NCI-H1105 treated with DMSO at 0.1 percent for 48 hours (cell line): ENCODE results near the gene UCP1.
A peak's percentile ranks its signal among the peaks of the same experiment; 100 is the strongest.

ENCODE experiments used
- DNase-seq: peaks from one replicate; lab custom pipeline; 2025; lab: John Stamatoyannopoulos, UW

UCP1 gene

GRCh38 chr4:140568507-140569306 is at the start of gene UCP1:
Gene UCP1 (minus strand): TSS chr4:140568961. CDS start chr4:140568729, 232 bp downstream.
- no peak for DNase-seq

- DNase-seq, result no peak
Observed at GRCh38 chr4:140617499-140618248, 48.9 kb upstream of the UCP1 start.

GRCh38 chr4:140615451-140615850 is 46.7 kb upstream of the UCP1 start:
- DNase-seq, result no peak

- no peak for DNase-seq
Observed at GRCh38 chr4:140612357-140612756, 43.6 kb upstream of the UCP1 start.

- DNase-seq, result no peak
Observed at GRCh38 chr4:140611854-140612253, 43.1 kb upstream of the UCP1 start.

DNA sequence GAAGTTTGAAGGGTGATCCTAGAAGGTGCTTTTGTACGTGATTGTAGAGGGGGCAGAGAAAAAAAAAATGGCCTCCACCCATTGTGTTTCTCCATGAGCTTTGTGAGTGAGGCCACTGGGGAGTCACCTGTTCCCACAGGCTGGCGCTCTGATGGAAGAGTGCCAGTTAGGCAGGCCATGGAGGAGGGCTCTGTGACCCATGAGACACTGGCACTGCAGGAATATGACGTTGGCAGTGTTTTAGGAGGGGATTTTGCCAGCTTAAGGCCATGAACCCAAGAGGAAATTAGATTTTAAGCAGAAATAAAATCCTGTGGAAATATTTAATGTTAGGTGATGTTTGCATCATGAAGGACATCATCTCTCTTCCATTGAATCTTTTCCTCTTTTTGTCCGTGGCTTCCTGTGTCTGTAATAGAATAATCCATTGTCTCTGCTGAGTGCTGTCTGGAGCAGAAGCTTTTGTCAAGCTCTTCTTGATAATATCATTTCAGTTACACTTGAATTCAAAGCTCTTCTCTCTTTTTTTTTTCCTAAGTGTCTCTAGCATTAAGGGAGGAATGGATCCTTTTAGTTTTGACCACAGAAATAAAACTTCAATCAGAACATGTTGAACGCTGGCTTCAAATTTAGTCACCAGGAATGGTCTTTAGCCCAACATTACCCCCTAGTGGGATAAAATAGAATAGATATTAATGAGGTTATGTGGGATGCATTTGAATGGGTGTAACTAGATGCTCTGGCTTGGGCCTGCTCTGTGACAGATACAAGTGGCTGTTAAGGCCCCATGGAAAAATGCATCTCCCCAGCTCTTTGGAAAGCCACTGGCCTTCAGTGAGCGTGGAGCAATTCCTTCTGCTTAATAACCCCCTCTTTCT is 41.0 kb upstream of the UCP1 start:
- DNase-seq, result peak; percentile 62

DNA sequence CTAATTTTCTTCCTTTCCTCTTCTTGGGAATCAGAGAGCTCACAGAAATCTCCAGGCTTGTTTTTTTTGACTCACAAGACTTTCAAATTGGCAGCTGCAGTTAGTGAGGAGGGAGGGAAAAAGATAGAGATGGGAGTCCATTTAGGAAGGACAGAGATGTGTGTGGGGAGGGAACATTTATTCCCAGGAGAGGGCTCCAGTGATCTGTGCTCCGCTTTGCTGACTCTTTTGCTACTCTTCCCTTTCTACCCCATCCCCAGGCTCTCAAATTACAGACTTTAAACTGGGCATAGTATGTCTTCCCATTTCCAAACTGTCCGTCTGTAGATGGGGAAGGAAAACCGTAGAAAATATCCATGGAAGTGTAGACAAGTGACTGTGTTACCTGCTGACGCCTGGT is 39.1 kb upstream of the UCP1 start:
- no peak for DNase-seq

GRCh38 chr4:140604544-140604943 is 35.8 kb upstream of the UCP1 start:
- no peak for DNase-seq

GRCh38 chr4:140603286-140603685 is 34.5 kb upstream of the UCP1 start:
- DNase-seq, result no peak

DNA sequence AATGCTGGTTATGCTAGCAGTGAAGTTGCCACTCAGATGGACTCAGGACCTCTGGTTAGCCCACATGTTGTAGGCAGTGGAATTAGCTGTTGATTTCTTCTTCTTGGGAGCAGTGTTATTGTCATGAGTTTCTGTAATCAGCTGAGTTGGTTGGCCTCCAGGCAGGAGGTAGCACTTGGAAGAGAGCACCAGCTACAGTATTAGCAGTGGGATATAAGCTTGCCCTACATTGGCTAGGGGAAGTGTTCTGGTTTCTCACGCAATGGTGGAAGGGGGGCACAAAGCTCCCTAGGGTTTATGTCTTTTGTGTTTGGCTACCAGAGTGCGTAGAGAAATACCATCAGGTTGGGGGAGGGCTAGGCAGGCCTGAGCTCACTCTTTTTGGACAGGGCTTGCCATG is 34.0 kb upstream of the UCP1 start:
- no peak for DNase-seq

GRCh38 chr4:140600408-140600807 is 31.6 kb upstream of the UCP1 start:
- DNase-seq, result no peak

DNA sequence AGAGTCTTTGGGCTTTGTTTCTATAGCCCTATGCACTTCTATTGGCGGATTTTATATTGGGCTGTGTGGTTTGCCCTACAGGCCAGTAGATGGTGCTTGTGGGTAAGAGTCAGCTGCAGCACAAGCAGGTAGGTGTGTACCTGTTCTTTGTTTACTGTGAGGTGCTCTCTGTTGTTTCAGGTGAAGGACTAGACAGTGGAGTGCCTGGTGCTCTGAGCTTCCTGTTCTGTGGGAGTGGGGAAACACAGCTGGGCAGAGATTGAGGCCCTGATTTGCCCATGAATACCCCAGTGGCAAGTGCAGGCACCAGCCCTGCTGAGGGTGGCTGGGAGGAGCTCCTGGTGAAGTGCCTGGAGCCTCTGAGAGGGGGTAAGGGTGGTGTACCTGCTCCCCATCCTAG is 26.3 kb upstream of the UCP1 start:
- peak; percentile 22 for DNase-seq

DNA sequence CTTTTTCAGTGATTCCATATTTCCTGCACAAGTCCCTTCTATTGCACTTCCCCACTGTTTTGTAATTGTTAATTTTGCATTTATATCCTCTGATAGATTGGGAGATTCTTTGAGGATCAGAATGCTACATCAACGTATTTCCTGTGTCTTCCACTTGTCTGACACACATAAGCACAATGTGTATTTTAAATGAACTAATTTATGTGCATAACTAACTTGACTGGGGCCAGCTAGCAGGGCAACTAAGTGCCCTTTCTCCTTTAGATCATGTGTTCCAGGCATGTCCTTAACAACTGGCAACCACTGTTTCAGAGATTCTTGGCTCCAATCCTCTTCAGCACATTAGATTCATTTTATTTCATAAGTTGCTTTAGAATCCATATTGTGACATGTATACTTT is 15.7 kb upstream of the UCP1 start:
- DNase-seq, result no peak

- no peak for DNase-seq
Observed at GRCh38 chr4:140581078-140581477, 12.3 kb upstream of the UCP1 start.

GRCh38 chr4:140579278-140579677 is 10.5 kb upstream of the UCP1 start:
- DNase-seq, result peak; percentile 69

- no peak for DNase-seq
Observed at GRCh38 chr4:140575489-140575888, 6.7 kb upstream of the UCP1 start.

DNA sequence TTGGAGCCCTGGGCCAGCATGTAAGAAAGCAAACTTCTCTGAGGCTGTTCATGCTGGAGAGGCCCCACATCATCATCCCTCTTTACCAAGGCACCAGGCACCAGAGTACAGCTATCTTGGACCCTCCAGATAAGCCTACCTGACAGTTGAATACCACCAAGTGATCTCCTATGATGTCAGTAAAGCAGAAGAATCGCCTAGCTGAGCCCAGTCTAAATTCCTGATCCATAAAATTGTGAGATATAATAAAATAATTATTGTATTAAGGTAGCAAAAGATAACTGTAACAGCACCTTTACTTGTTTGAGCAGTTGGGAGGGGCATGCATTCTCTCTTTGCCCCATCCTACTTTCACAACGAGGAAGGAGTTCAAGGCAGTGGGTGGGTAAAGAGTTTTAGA is 2.9 kb upstream of the UCP1 start:
- DNase-seq, result no peak

DNA sequence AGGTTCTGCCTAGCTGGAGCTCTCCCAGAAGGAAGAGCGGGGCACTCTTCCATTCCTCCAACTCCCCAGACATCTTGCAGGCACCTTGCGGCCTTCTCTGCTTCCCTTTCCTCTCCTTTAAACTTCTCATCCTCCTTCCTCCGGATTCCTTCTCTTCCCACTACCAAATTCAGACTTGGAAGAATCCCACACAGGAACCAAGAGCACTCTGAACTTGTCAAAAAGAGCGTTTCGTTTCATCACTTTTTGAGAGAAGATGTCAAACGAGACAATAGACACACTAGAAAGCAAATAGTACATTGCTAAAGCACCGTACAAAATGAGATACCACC is 512 bp upstream of the UCP1 start:
- no peak for DNase-seq

GRCh38 chr4:140559696-140560095 is 9.1 kb downstream of the UCP1 start:
- no peak for DNase-seq

DNA sequence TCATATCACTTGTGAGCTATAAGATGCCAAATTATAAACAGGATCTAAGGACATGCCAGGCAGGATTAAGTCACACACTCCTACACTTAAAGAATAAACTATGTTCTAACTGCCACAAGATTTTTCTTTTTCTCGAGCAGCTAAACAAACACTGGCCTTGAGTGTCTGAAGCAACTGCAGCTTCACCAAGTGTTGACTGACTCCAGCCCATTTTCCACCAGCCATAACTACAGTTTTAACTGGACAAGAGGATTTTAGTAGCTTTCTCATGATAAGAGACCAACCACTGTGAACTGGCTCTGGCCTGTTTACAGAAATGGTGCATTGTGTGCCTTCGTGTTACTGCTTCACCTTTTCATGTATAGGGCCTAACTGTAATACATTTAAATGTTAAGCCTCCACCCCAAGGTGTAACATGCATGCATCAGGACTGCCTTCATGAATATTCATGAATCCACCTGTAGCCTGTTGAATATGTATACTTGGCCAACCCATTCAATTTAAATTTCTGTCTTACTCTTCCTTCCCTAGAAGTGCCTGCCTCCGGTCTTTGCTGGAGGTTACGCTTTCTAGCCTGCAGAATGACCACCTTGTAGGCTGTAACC is 10.8 kb downstream of the UCP1 start:
- DNase-seq, result no peak

DNA sequence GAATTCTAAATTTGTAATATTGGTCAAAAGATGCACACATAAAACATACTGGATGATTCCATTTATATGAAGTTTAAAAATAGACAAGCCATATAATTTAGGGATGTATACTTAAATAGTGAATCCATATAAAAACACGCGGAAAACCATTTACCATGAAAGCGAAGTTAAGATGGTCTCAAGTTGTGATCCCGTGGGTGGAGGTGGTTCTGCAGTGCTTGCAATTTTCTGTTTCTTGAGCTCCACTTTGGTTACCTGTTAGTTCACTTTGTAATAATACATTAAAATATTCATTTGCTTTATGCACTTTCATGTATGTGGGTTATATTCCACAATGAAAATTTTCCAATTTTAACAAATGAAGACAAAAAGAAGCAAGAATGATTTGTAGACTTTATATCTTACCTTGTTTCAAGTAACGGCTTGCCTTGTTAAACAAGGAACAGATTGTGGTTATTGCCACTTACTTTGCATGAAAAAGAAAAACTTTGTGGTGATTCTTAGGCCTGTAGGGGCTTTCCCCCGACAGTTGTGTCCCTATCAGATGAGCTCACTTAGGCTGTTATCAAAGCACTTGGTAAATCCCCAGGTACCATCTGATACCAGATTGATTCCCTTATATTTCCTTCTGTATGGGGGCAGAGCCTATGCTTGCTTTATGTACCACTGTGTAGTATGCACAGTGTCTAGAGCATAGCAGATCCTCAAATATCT is 12.2 kb downstream of the UCP1 start:
- DNase-seq, result no peak
